Transverse colon (tissue), 4 donors: ENCODE measurements around the gene GLIS1. TPM values are rescaled to one million over a fixed set of nuclear protein-coding genes. Genes with fewer than 3 reads are reported as not detected.

Experiments
- DNase-seq: peaks from one replicate; pipeline ENCODE4 v3.0.0-alpha.2; 2019
- H3K27ac ChIP-seq, 4 donors: fragments of 200-600 bp; sonication (generic); 2 replicates each; pipeline ENCODE4 v1.5.1; 2016 to 2018; ENCODE audit warnings: inconsistent platforms in 4 of 4
- H3K27me3 ChIP-seq: fragments of 200-600 bp; sonication (generic); 2 replicates; pipeline ENCODE4 v1.5.1; 2017; ENCODE audit warnings: inconsistent platforms
- H3K36me3 ChIP-seq, 4 donors: fragments of 200-600 bp; sonication (generic); 2 replicates each; pipeline ENCODE4 v1.5.1; 2017 to 2019; ENCODE audit warnings: inconsistent platforms in 4 of 4
- H3K4me1 ChIP-seq, 4 donors: fragments of 200-600 bp; sonication (generic); 2 replicates each; pipeline ENCODE4 v1.5.1; 2017 to 2020; ENCODE audit warnings: inconsistent platforms in 4 of 4
- H3K4me3 ChIP-seq, 4 donors: fragments of 200-600 bp; sonication (generic); 1 replicate in 1 of 4; 2 replicates in 3 of 4; pipeline versions ENCODE4 v1.5.1 to v1.6.1; 2017 to 2019; ENCODE audit warnings: inconsistent platforms in 4 of 4
- H3K9me3 ChIP-seq, 2 donors: fragments of 200-600 bp; sonication (generic); 2 replicates each; pipeline ENCODE4 v1.5.1; 2017 to 2019; ENCODE audit warnings: inconsistent platforms in 2 of 2
- EP300 ChIP-seq: sonication (generic); formaldehyde crosslinking; IDR thresholded peaks from one replicate; pipeline ENCODE4 v1.6.1; 2017; ENCODE audit warnings: antibody characterized with exemption, low read depth
- POLR2A ChIP-seq: fragments of 450-650 bp; IDR thresholded peaks from one replicate; pipeline ENCODE4 v1.6.1; 2016; ENCODE audit warnings: antibody characterized with exemption, mild to moderate bottlenecking, moderate library complexity
- POLR2AphosphoS5 ChIP-seq, 3 donors: sonication (generic); formaldehyde crosslinking; IDR thresholded peaks; one replicate each; pipeline ENCODE4 v1.6.1; 2016; ENCODE audit warnings: antibody characterized with exemption in 3 of 3
- WGBS, 2 donors: methylation state at CpG; one replicate each; pipeline ENCODE4 v1.1.5; 2018; ENCODE audit warnings: low coverage in 1 of 2; 5-methylcytosine and 5-hydroxymethylcytosine counted together
- in situ Hi-C, 4 donors: fragments of 200-750 bp; cut with MboI; loops; one replicate each; pipeline versions ENCODE4 v1.15.0 to v1.15.1; 2017; ENCODE audit warnings: low sequenced_read_pairs in 3 of 4, low pct_ligation_motif_present in 1 of 4, low pct_unique_long_range_greater_than_20kb in 1 of 4
- intact Hi-C: fragments of 100-400 bp; cut with DNase I; formaldehyde crosslinking; loops from one replicate; pipeline ENCODE4 v1.15.1; 2023; ENCODE audit warnings: low total_unique reads
- total RNA-seq, 4 donors: library from RNA; depleted of rRNA; stranded (reverse); fragments of >200 nt; gene quantifications; one replicate each; pipeline ENCODE4 v1.1.0, GENCODE V29; 2016
- TF ChIP-seq, protein P1 (sequence below), 5 experiments: fragments of 200-600 bp in 3 of 5; fragments of 450-650 bp in 2 of 5; sonication (generic) in 3 of 5; IDR thresholded peaks; 1 replicate in 2 of 5; 2 replicates in 3 of 5; pipeline ENCODE4 v1.5.1; 2016 to 2017; ENCODE audit warnings: antibody characterized with exemption in 5 of 5, inconsistent platforms in 3 of 5, mild to moderate bottlenecking in 2 of 5, moderate library complexity in 1 of 5

The GLIS1 gene
- total RNA-seq, 4 donors from 2014 or later = 0.16 to 0.75 (median 0.27) TPM; not detected in 1

DNA sequence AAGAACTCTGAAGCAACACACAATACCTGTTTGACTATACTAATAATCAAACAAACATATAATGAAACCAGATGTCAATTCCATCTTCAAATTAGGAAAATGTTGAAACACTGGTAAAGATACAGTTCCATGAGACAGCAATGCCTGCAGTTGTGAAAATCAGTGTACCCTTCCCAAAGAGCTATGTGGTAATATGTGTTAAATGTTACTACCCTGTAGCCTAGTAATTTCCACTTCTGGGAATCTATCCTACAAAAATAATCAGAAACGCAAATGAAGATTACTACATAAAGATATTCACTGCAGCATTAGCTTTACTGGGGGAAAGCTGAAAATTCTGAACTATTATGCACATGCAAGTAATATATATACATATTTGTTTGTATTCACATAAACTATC, 16.9 kb downstream of the GLIS1 start:
- Histone ChIP-seq H3K27me3 (no peaks in the 10 kb centered on the region), H3K27ac (no peak overlapping the region), H3K36me3 (no peaks in the 10 kb centered on the region), H3K4me3 (no peak overlapping the region), H3K9me3 (no peaks in the 10 kb centered on the region), H3K4me1 (no peaks in the 10 kb centered on the region)
- TF ChIP-seq, protein P1, sequence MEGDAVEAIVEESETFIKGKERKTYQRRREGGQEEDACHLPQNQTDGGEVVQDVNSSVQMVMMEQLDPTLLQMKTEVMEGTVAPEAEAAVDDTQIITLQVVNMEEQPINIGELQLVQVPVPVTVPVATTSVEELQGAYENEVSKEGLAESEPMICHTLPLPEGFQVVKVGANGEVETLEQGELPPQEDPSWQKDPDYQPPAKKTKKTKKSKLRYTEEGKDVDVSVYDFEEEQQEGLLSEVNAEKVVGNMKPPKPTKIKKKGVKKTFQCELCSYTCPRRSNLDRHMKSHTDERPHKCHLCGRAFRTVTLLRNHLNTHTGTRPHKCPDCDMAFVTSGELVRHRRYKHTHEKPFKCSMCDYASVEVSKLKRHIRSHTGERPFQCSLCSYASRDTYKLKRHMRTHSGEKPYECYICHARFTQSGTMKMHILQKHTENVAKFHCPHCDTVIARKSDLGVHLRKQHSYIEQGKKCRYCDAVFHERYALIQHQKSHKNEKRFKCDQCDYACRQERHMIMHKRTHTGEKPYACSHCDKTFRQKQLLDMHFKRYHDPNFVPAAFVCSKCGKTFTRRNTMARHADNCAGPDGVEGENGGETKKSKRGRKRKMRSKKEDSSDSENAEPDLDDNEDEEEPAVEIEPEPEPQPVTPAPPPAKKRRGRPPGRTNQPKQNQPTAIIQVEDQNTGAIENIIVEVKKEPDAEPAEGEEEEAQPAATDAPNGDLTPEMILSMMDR (IDR thresholded peaks at IDR 0.05) = no peak
- TF ChIP-seq EP300 = no peak
- no peak for TF ChIP-seq POLR2AphosphoS5 (IDR thresholded peaks at IDR 0.05)
- TF ChIP-seq POLR2A = no peak
- WGBS, 2 donors = 90% methylated on average over 1 of the region's 1 CpG; no CpG with 5 or more reads in 1 of the 2 donors
- intact Hi-C loops = no loop called here
- DNase-seq = no peak
- in situ Hi-C loops = no loop called here

DNA sequence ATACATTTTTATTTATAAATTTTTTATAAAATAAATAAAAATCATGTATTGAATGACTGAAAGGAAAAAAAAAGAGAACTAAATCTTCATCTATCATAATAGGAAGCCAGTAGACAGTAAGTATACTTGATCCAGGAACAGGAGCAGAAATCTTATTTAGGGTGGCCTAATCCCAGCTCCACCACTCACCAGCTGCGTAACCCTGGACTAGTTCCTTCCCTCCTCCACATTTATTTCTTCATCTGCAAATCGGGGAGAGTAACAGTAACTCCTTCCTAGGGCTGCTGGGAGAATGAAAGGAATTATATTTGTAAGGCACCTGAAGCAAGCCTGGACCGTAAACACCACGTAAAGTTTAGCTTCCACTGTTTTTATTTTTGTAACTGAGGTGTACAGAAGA, 17.9 kb downstream of the GLIS1 start:
- H3K4me1 ChIP-seq = no peaks in the 10 kb centered on the region
- TF ChIP-seq POLR2AphosphoS5 (IDR thresholded peaks at IDR 0.05) = no peak
- no peak for TF ChIP-seq EP300
- no peak for TF ChIP-seq POLR2A
- TF ChIP-seq, protein P1 (IDR thresholded peaks at IDR 0.05) = no peak
- no peak overlapping the region for H3K4me3 ChIP-seq
- H3K36me3 ChIP-seq = no peaks in the 10 kb centered on the region
- H3K9me3 ChIP-seq = no peaks in the 10 kb centered on the region
- in situ Hi-C loops (no loop called here), intact Hi-C loops (no loop called here)
- WGBS, 2 donors = 75% methylated on average over 4 of the region's 4 CpGs
- no peak for DNase-seq
- H3K27me3 ChIP-seq = no peaks in the 10 kb centered on the region
- no peak overlapping the region for H3K27ac ChIP-seq

DNA sequence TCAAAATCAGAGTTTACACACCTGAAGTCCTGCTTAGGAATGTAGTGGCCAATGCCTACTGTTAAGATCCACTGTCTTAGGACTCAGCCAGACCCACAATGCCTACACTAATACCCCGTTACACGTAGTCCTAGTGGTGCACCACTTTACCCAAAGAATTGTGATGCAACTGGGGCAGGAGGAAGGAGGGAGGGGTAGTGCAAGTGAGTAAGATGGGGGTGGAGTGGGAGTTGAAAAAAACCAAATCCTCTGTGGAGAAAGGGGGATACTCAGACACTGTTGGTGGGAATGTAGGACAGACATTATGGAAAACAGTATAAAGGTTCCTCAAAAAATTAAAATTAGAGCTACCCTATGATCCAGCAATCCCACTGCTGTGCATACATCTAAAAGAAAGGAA, 19.5 kb downstream of the GLIS1 start:
- 73 to 75% methylated on average over 2 of the region's 2 CpGs for WGBS, 2 donors
- in situ Hi-C loops = no loop called here

DNA sequence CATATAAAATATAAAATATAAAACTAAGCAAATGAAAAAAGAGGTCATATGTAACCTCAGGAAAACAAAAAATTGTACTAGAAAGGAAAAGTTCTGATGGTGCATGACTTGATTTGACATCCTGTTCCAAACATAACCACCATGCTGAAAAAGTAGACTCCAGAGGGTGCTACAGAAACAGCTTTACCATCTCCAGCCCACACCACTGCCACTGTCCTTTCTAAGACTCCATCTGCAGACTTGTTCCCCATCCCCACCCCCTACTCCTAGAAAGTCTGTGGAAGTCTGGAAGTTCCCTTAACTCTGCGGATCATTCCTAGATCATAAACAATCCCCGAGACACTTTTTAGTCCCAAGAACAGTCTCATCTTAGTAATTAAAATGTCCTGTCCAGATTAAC, 20.5 kb downstream of the GLIS1 start:
- Histone ChIP-seq H3K4me1 (no peaks in the 10 kb centered on the region), H3K4me3 (no peak overlapping the region), H3K36me3 (no peaks in the 10 kb centered on the region), H3K9me3 (no peaks in the 10 kb centered on the region), H3K27ac (no peak overlapping the region), H3K27me3 (no peaks in the 10 kb centered on the region)
- in situ Hi-C loops (no loop called here), intact Hi-C loops (no loop called here)
- no peak for DNase-seq
- TF ChIP-seq EP300 = no peak
- TF ChIP-seq POLR2AphosphoS5 (IDR thresholded peaks at IDR 0.05) = no peak
- TF ChIP-seq, protein P1 (IDR thresholded peaks at IDR 0.05) = no peak
- TF ChIP-seq POLR2A = no peak
- WGBS, 2 donors = 42 to 45% methylated on average over 2 of the region's 2 CpGs

More for the DNA sequence above, 19.5 kb downstream of the GLIS1 start:
- intact Hi-C loops = no loop called here
- no peaks in the 10 kb centered on the region for H3K4me1 ChIP-seq
- no peak for DNase-seq
- no peak overlapping the region for H3K4me3 ChIP-seq
- TF ChIP-seq POLR2AphosphoS5 (IDR thresholded peaks at IDR 0.05) = no peak
- no peak for TF ChIP-seq POLR2A
- no peak for TF ChIP-seq EP300
- TF ChIP-seq, protein P1 (IDR thresholded peaks at IDR 0.05) = no peak
- no peaks in the 10 kb centered on the region for H3K36me3 ChIP-seq
- no peaks in the 10 kb centered on the region for H3K27me3 ChIP-seq
- H3K9me3 ChIP-seq = no peaks in the 10 kb centered on the region
- no peak overlapping the region for H3K27ac ChIP-seq
